Caco-2 (cell line): ENCODE results near the gene TMUB2. TPM values are rescaled to one million over a fixed set of nuclear protein-coding genes. Genes with fewer than 3 reads are reported as not detected.

Experiments
- BruUV-seq: library from RNA; stranded (reverse); fragments of 400-500 nt; replicated peaks from 2 replicates; lab custom pipeline; 2021; lab: Mats Ljungman, UMichigan
- CTCF ChIA-PET: fragments of 300-600 bp; sonication (Branson Sonifier 250); formaldehyde crosslinking; loops from one replicate; lab custom pipeline; 2022; ENCODE audit warnings: antibody characterized with exemption; lab: Charles Lee
- POLR2A ChIA-PET: fragments of 300-600 bp; sonication (Branson Sonifier 250); formaldehyde crosslinking; loops from one replicate; lab custom pipeline; 2022; ENCODE audit warnings: antibody characterized with exemption; lab: Charles Lee
- DNase-seq, 2 experiments: peaks; one replicate each; pipeline versions ENCODE4 v3.0.0 to v3.0.0-alpha.2; 2020 to 2022
- H3K27me3 ChIP-seq: replicated peaks from 2 replicates; pipeline ENCODE4 v1.6.0; 2011; ENCODE audit warnings: low read length; ENCODE audit not compliant: control insufficient read depth, insufficient read depth
- H3K36me3 ChIP-seq: 2 replicates; pipeline ENCODE4 v1.5.1; 2011; ENCODE audit warnings: low read length; ENCODE audit not compliant: control insufficient read depth, insufficient read depth
- H3K4me1 ChIP-seq: fragments of 250-450 bp; sonication (Bioruptor Pico); 2 replicates; pipeline ENCODE4 v1.5.1; 2020; ENCODE audit warnings: mild to moderate bottlenecking
- H3K4me3 ChIP-seq: 2 replicates; pipeline ENCODE4 v1.5.1; 2011; ENCODE audit warnings: low read depth, mild to moderate bottlenecking, control low read depth, low read length
- H3K9me3 ChIP-seq: fragments of 250-450 bp; sonication (Bioruptor Pico); 2 replicates; pipeline ENCODE4 v1.5.1; 2020; ENCODE audit warnings: mild to moderate bottlenecking, moderate library complexity
- H3K27ac Mint-ChIP-seq: one replicate; pipeline ENCODE4 v1.8.0; 2022; ENCODE audit warnings: mixed read lengths; ENCODE audit not compliant: unreplicated experiment
- H3K27me3 Mint-ChIP-seq: one replicate; pipeline ENCODE4 v1.8.0; 2022; ENCODE audit warnings: mixed read lengths; ENCODE audit not compliant: insufficient read depth, unreplicated experiment
- H3K36me3 Mint-ChIP-seq: one replicate; pipeline ENCODE4 v1.8.0; 2022; ENCODE audit warnings: mild to moderate bottlenecking, mixed read lengths; ENCODE audit not compliant: insufficient read depth, unreplicated experiment
- H3K4me1 Mint-ChIP-seq: one replicate; pipeline ENCODE4 v1.8.0; 2022; ENCODE audit warnings: low read depth, mixed read lengths; ENCODE audit not compliant: unreplicated experiment
- H3K4me3 Mint-ChIP-seq: one replicate; pipeline ENCODE4 v1.8.0; 2022; ENCODE audit warnings: mild to moderate bottlenecking, moderate library complexity, mixed read lengths; ENCODE audit not compliant: unreplicated experiment
- H3K9me3 Mint-ChIP-seq: one replicate; pipeline ENCODE4 v1.8.0; 2022; ENCODE audit warnings: mixed read lengths; ENCODE audit not compliant: unreplicated experiment
- CTCF ChIP-seq, 2 experiments: fragments of 200-600 bp in 1 of 2; IDR thresholded peaks; 1 replicate in 1 of 2; 2 replicates in 1 of 2; pipeline versions ENCODE4 v1.5.1 to v1.8.0; 2011 to 2022; ENCODE audit warnings: antibody characterized with exemption in 1 of 2, control low read depth in 1 of 2, inconsistent platforms in 1 of 2, low read depth in 1 of 2, low read length in 1 of 2, mild to moderate bottlenecking in 1 of 2, moderate library complexity in 1 of 2; ENCODE audit not compliant: insufficient read depth in 1 of 2, severe bottlenecking in 1 of 2, unreplicated experiment in 1 of 2
- intact Hi-C: fragments of 100-400 bp; cut with micrococcal nuclease; formaldehyde crosslinking; loops from one replicate; pipeline ENCODE4 v1.10.0; 2022; ENCODE audit not compliant: unreplicated experiment
- total RNA-seq: library from RNA; stranded (reverse); gene quantifications from 2 replicates; pipeline ENCODE4 v1.2.3, GENCODE V29; 2022

The TMUB2 gene
- total RNA-seq, 1 experiment from 2014 or later: 28.4 TPM

GRCh38 chr17:44232061-44232460 is 45.3 kb downstream of the TMUB2 start:
- Mint-ChIP-seq H3K9me3 (no peaks in the 10 kb centered on the region), H3K36me3 (no peaks in the 10 kb centered on the region), H3K27ac (no peak overlapping the region), H3K4me1 (no peaks in the 10 kb centered on the region), H3K27me3 (no peaks in the 10 kb centered on the region), H3K4me3 (no peak overlapping the region)
- no peaks in the 10 kb centered on the region for H3K36me3 ChIP-seq
- H3K27me3 ChIP-seq: no peaks in the 10 kb centered on the region
- DNase-seq: no peak
- no peak overlapping the region for H3K4me3 ChIP-seq
- TF ChIP-seq CTCF (IDR thresholded peaks at IDR 0.05; ENCODE audit: insufficient read depth in 1 of 2, low read depth in 1 of 2, low read length in 1 of 2, severe bottlenecking in 1 of 2, unreplicated experiment in 1 of 2): no peak
- ChIA-PET POLR2A (no interaction called here), CTCF (no interaction called here)
- H3K4me1 ChIP-seq: no peaks in the 10 kb centered on the region
- no peaks in the 10 kb centered on the region for H3K9me3 ChIP-seq
- intact Hi-C loops: no loop called here
- BruUV-seq: no TSS peak

GRCh38 chr17:44233582-44233981 is 46.8 kb downstream of the TMUB2 start:
- Histone ChIP-seq H3K36me3 (no peaks in the 10 kb centered on the region), H3K4me1 (no peaks in the 10 kb centered on the region), H3K27me3 (no peaks in the 10 kb centered on the region), H3K9me3 (no peaks in the 10 kb centered on the region), H3K4me3 (no peak overlapping the region)
- DNase-seq: no peak
- ChIA-PET CTCF (no interaction called here), POLR2A (no interaction called here)
- H3K9me3 Mint-ChIP-seq: no peaks in the 10 kb centered on the region
- no peak for TF ChIP-seq CTCF (IDR thresholded peaks at IDR 0.05; ENCODE audit: insufficient read depth in 1 of 2, low read depth in 1 of 2, low read length in 1 of 2, severe bottlenecking in 1 of 2, unreplicated experiment in 1 of 2)
- H3K27ac Mint-ChIP-seq: no peak overlapping the region
- H3K4me3 Mint-ChIP-seq: no peak overlapping the region
- no peaks in the 10 kb centered on the region for H3K4me1 Mint-ChIP-seq
- no peaks in the 10 kb centered on the region for H3K36me3 Mint-ChIP-seq
- H3K27me3 Mint-ChIP-seq: no peaks in the 10 kb centered on the region
- intact Hi-C loops: no loop called here
- no TSS peak for BruUV-seq

GRCh38 chr17:44235583-44235936 is 48.8 kb downstream of the TMUB2 start:
- H3K9me3 Mint-ChIP-seq: no peaks in the 10 kb centered on the region
- H3K4me3 Mint-ChIP-seq: no peak overlapping the region
- no peaks in the 10 kb centered on the region for H3K9me3 ChIP-seq
- ChIA-PET POLR2A (no interaction called here), CTCF (no interaction called here)
- no peaks in the 10 kb centered on the region for H3K36me3 Mint-ChIP-seq
- BruUV-seq: no TSS peak
- intact Hi-C loops: no loop called here
- TF ChIP-seq CTCF (IDR thresholded peaks at IDR 0.05; ENCODE audit: insufficient read depth in 1 of 2, low read depth in 1 of 2, low read length in 1 of 2, severe bottlenecking in 1 of 2, unreplicated experiment in 1 of 2): no peak
- no peaks in the 10 kb centered on the region for H3K4me1 Mint-ChIP-seq
- H3K4me1 ChIP-seq: no peaks in the 10 kb centered on the region
- H3K36me3 ChIP-seq: no peaks in the 10 kb centered on the region
- no peaks in the 10 kb centered on the region for H3K27me3 ChIP-seq
- no peak overlapping the region for H3K27ac Mint-ChIP-seq
- DNase-seq: no peak
- no peaks in the 10 kb centered on the region for H3K27me3 Mint-ChIP-seq
- no peak overlapping the region for H3K4me3 ChIP-seq
